ENCODE measurements around the gene AKT1. TPM values are rescaled to one million over a fixed set of nuclear protein-coding genes. Genes with fewer than 3 reads are reported as not detected.

AKT1 gene
- total and polyA plus RNA-seq, 2 of the 4 experiments (the other 2 are of a cell fraction), result 193 to 221 TPM

DNA sequence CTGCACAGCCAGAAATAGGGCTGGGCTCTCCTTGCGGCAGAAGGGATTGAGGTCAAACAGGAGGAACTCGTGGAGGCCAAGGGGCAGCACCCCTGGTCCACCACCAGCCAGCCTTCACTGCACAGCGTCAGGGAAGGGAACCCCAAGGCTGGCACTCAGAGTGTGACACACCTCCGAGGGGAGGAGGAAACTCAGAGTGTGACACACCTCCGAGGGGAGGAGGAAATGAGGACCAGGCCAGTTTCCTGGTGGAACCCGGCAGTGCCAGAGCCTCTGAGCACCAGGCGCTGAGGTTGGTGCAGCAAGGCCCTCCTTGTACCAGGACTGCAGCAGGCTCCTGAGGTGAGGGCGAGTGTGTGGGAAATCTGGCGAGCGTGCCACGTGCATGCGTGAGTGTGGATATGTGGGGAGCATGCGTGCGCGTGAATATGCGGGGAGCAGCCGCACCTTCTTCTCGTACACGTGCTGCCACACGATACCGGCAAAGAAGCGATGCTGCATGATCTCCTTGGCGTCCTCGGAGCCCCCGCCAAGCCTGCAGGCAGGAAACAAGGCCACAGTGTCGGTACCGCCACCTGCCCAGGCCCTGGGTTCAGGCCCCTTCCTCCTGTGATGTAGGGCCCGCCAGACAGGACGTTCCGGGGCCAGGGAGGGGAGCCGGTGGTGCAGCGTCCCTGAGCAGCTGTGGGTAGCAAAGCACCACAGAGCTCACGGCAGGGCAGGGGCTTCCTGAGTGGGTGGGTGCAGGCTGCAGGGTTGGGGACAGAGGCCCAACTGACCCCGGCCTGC is 23.4 kb downstream of the AKT1 start:
- Histone ChIP-seq H3K4me1 (ENCODE audit: control insufficient read depth, insufficient read depth, low read length) (peaks cover 5% of the 10 kb centered on the region), H3K18ac (ENCODE audit: low read depth, low read length) (no peak overlapping the region), H4K91ac (ENCODE audit: insufficient read depth, low read depth, low read length) (no peak overlapping the region), H3K23ac (ENCODE audit: low read depth, low read length) (no peak overlapping the region), H2BK5ac (ENCODE audit: low read depth, low read length, poor library complexity, severe bottlenecking) (no peak overlapping the region), H2BK20ac (ENCODE audit: low read depth, low read length) (no peak overlapping the region), H3K4ac (ENCODE audit: low read depth, low read length) (no peak overlapping the region), H3K27me3 (ENCODE audit: control insufficient read depth, insufficient read depth, low read length) (no peaks in the 10 kb centered on the region), H3K9me1 (ENCODE audit: insufficient read depth, low read length) (no peaks in the 10 kb centered on the region), H2AK9ac (replicated peaks; ENCODE audit: low read depth, low read length, poor library complexity) (no peak overlapping the region), H3K4me2 (ENCODE audit: low read depth, low read length) (no peak overlapping the region), H3K14ac (replicated peaks; ENCODE audit: low read depth, low read length) (no peak overlapping the region), H3K36me3 (ENCODE audit: control insufficient read depth, insufficient read depth, low read length) (peaks cover 59% of the 10 kb centered on the region), H4K5ac (ENCODE audit: low read depth, low read length) (no peak overlapping the region), H2BK120ac (ENCODE audit: low read depth, low read length) (no peak overlapping the region), H4K20me1 (ENCODE audit: insufficient read depth, low read length) (peaks cover 29% of the 10 kb centered on the region), H3K4me3 (ENCODE audit: insufficient read depth, low read depth, low read length) (no peak overlapping the region), H2AK5ac (ENCODE audit: low read depth, low read length) (no peak overlapping the region), H2BK15ac (ENCODE audit: low read depth, low read length) (no peak overlapping the region), H4K8ac (ENCODE audit: low read depth in 2 of 2, low read length in 2 of 2) (no peak overlapping the region), H3K9ac (ENCODE audit: low read depth, low read length) (no peak overlapping the region), H3K56ac (ENCODE audit: extremely low read depth, insufficient read depth, low read length) (no peak overlapping the region), H3K9me3 (ENCODE audit: control insufficient read depth, insufficient read depth, low read length) (no peaks in the 10 kb centered on the region; the same call in 1 of the 2 replicates), H3K79me1 (ENCODE audit: low read depth in 1 of 2, low read length in 2 of 2) (peaks cover 4 to 20% of the 10 kb centered on the region in 2 experiments), H3K27ac (ENCODE audit: insufficient read depth, low read length) (no peak overlapping the region), H2AFZ (replicated peaks; ENCODE audit: low read length, poor library complexity) (no peak overlapping the region)
- dilution Hi-C loops (cut with HindIII; ENCODE audit: low sequenced_read_pairs, unreplicated experiment) (no loop called here), in situ Hi-C loops (cut with MboI; ENCODE audit: low sequenced_read_pairs) (no loop called here), intact Hi-C loops (cut with micrococcal nuclease) (no loop called here)
- WGBS, 2 experiments (ENCODE audit: extremely low coverage in 2 of 2, insufficient read length in 1 of 2), result 100% methylated on average over 5 of the region's 34 CpGs; no CpG with 5 or more reads in 1 of the 2 experiments
- BruUV-seq (replicated peaks), result no TSS peak
- DNase-seq (no peak), ATAC-seq (ENCODE audit: low read depth) (no peak)
- TF ChIP-seq NFE2L2 (IDR thresholded peaks at IDR 0.05; ENCODE audit: low read depth, low read length) (no peak), MAZ (IDR thresholded peaks at IDR 0.05; ENCODE audit: borderline replicate concordance, low read depth, low read length) (no peak)
- ChIA-PET POLR2A (ENCODE audit: unreplicated experiment) (no interaction called here), CTCF (no interaction called here)
